Erythroblast (primary cell): ENCODE measurements around the gene LCE2A.

Experiments
- GATA1 ChIP-seq: IDR thresholded peaks from 2 replicates; pipeline ENCODE4 v1.6.1; 2011; ENCODE audit warnings: low read depth, mild to moderate bottlenecking, control low read depth, low read length, moderate library complexity
- POLR2A ChIP-seq: IDR thresholded peaks from 2 replicates; pipeline ENCODE4 v1.6.1; 2011; ENCODE audit warnings: mild to moderate bottlenecking, low read length

DNA sequence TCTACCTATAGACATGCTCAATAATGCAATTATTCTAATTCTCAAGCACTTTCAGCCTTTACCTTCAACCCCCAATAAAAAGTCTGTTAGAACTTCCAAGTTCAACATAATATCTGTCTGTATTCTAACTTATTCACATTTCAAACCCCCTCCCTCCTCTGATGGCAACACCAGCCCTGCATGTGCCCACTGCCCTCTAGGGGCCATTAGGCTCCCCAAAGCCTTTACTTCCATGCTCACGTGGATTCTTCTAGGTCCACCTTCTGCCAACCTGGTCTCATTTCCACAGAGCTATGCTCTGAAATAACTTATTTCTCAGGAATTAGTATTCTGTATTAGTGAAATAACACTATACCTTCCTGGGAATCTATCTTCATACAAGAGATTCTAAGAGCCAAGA is 37.5 kb downstream of the LCE2A start:
- TF ChIP-seq POLR2A (no peak), GATA1 (no peak)
